ENCODE measurements around the gene CCDC167. TPM values are rescaled to one million over a fixed set of nuclear protein-coding genes. Genes with fewer than 3 reads are reported as not detected.

CCDC167 gene
- total RNA-seq, 1 experiment from 2014 or later: 19.6 TPM

- no peak for DNase-seq
- H3K4me2 ChIP-seq (ENCODE audit: low read depth, low read length, poor library complexity, severe bottlenecking): no peak overlapping the region
These were observed 17.7 kb upstream of the CCDC167 start for GRCh38 chr6:37517411-37517812.

GRCh38 chr6:37516920-37517405 lies 17.3 kb upstream of the CCDC167 start:
- Histone ChIP-seq H3K79me2 (ENCODE audit: low read length) (no peaks in the 10 kb centered on the region), H3K4me1 (ENCODE audit: low read length) (peaks cover 3% of the 10 kb centered on the region; the same call in 1 of the 2 replicates), H3K4me2 (ENCODE audit: low read depth, low read length, poor library complexity, severe bottlenecking) (no peak overlapping the region), H2AFZ (ENCODE audit: low read length) (no peak overlapping the region), H3K27ac (ENCODE audit: low read length) (no peak overlapping the region), H4K20me1 (ENCODE audit: insufficient read depth, low read depth, low read length) (no peaks in the 10 kb centered on the region), H3K9me2 (replicated peaks; ENCODE audit: insufficient read depth, low read length) (no peaks in the 10 kb centered on the region), H3K9me3 (ENCODE audit: low read length) (no peaks in the 10 kb centered on the region), H3K9ac (ENCODE audit: low read length) (no peak overlapping the region), H3K27me3 (ENCODE audit: low read length) (no peaks in the 10 kb centered on the region), H3K36me3 (ENCODE audit: insufficient read depth, low read length) (no peaks in the 10 kb centered on the region), H3K4me3 (ENCODE audit: low read length) (no peak overlapping the region)
- no peak for DNase-seq

More at GRCh38 chr6:37517411-37517812, 17.7 kb upstream of the CCDC167 start:
- H3K9me2 ChIP-seq (replicated peaks; ENCODE audit: insufficient read depth, low read length): no peaks in the 10 kb centered on the region
- H4K20me1 ChIP-seq (ENCODE audit: insufficient read depth, low read depth, low read length): no peaks in the 10 kb centered on the region
- no peaks in the 10 kb centered on the region for H3K27me3 ChIP-seq (ENCODE audit: low read length)
- no peaks in the 10 kb centered on the region for H3K36me3 ChIP-seq (ENCODE audit: insufficient read depth, low read length)
- H3K27ac ChIP-seq (ENCODE audit: low read length): no peak overlapping the region
- no peak overlapping the region for H2AFZ ChIP-seq (ENCODE audit: low read length)
- H3K9ac ChIP-seq (ENCODE audit: low read length): no peak overlapping the region
- no peak overlapping the region for H3K4me3 ChIP-seq (ENCODE audit: low read length)
- no peaks in the 10 kb centered on the region for H3K79me2 ChIP-seq (ENCODE audit: low read length)
- H3K4me1 ChIP-seq (ENCODE audit: low read length): peaks cover 3% of the 10 kb centered on the region; the same call in 1 of the 2 replicates
- no peaks in the 10 kb centered on the region for H3K9me3 ChIP-seq (ENCODE audit: low read length)

DNA sequence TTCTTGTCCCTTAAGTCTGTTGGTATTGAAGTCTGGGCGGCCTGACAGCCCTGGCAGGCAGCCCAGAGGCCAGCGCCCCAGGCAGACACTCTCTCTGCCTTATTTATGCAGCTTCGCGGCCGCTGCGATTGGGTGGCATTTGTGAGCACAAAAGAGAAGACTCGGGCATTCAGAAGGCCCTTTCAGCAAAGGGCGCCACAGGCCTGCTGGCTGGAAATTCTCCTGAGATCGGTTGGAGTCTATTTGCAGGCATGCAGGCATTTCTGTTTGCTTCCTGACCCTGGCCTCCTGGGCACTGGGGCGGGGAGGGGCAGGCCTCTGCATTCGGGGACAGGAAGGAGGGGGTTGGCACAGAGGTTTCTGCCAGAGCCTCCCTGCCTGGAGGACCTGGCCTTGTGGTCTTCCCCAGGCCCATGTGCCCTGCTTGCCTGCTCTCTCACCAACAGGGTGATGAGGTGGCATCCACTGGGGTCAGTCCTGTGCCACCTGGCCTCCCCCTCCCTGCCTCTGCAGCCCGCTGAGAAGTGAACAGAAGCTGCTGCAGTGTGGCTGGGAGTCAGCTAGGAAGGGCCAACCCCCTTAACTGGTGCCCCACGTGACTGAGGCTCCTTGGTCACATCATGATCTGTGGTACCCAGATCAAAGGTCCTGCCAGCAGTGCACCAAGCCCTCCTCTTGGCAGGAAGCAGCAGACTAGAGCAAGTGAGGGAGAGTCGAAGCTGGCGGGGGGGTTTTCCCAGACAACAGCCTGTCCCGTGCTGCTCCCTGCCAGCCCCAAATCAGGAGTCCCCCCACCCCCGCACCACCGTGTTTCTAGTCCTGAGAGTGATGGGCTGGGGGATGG lies 16.6 kb upstream of the CCDC167 start:
- Histone ChIP-seq H2AFZ (ENCODE audit: low read length) (no peak overlapping the region), H3K9me2 (replicated peaks; ENCODE audit: insufficient read depth, low read length) (no peaks in the 10 kb centered on the region), H3K27me3 (ENCODE audit: low read length) (no peaks in the 10 kb centered on the region), H4K20me1 (ENCODE audit: insufficient read depth, low read depth, low read length) (no peaks in the 10 kb centered on the region), H3K4me1 (ENCODE audit: low read length) (peaks cover 3% of the 10 kb centered on the region; the same call in 1 of the 2 replicates), H3K27ac (ENCODE audit: low read length) (no peak overlapping the region), H3K9me3 (ENCODE audit: low read length) (no peaks in the 10 kb centered on the region), H3K36me3 (ENCODE audit: insufficient read depth, low read length) (no peaks in the 10 kb centered on the region), H3K9ac (ENCODE audit: low read length) (no peak overlapping the region), H3K4me3 (ENCODE audit: low read length) (no peak overlapping the region), H3K79me2 (ENCODE audit: low read length) (no peaks in the 10 kb centered on the region), H3K4me2 (ENCODE audit: low read depth, low read length, poor library complexity, severe bottlenecking) (no peak overlapping the region)
- no peak for DNase-seq

DNA sequence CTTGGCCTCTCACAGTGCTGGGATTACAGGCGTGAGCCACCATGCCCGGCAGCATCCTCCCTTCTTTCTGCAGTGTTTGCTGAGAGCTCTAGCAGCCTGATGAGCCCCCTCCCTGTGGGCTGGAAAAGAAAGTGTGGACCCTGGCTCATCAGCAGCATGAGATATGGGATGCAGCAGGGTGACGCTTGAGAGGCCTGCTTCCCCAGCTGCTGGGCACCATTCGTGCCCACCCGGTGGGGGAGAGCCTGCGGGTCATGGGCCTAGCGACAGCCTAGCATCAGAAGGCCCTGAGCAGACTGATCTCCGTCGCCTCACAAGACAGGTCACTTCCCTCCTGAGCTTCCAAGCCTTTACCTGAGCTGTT lies 16.0 kb upstream of the CCDC167 start:
- Histone ChIP-seq H3K27me3 (ENCODE audit: low read length) (no peaks in the 10 kb centered on the region), H3K9ac (ENCODE audit: low read length) (no peak overlapping the region), H2AFZ (ENCODE audit: low read length) (no peak overlapping the region), H3K9me3 (ENCODE audit: low read length) (no peaks in the 10 kb centered on the region), H3K4me1 (ENCODE audit: low read length) (peaks cover 3% of the 10 kb centered on the region; the same call in 1 of the 2 replicates), H3K4me2 (ENCODE audit: low read depth, low read length, poor library complexity, severe bottlenecking) (no peak overlapping the region), H3K4me3 (ENCODE audit: low read length) (no peak overlapping the region), H4K20me1 (ENCODE audit: insufficient read depth, low read depth, low read length) (no peaks in the 10 kb centered on the region), H3K27ac (ENCODE audit: low read length) (no peak overlapping the region), H3K79me2 (ENCODE audit: low read length) (no peaks in the 10 kb centered on the region), H3K36me3 (ENCODE audit: insufficient read depth, low read length) (no peaks in the 10 kb centered on the region), H3K9me2 (replicated peaks; ENCODE audit: insufficient read depth, low read length) (no peaks in the 10 kb centered on the region)
- no peak for DNase-seq

DNA sequence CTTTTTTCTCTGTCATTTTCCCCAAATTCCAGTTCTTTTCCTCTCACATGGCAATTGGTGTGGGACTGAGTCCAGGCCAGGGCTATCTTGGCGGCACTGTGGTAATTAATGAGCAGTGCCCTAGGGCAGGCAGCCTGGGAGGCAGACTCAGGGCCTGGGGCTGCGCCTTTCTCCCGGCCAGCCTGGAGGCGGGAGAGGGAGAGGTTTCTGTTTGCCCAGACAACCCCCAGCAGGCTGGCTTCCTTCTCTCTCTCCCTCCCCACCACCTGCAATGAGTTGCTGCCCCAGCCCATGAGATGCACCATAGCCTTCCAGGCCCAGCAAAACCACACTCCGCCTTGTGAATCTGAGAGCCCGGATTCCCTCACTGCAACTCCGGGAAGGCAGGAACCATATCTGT lies 15.1 kb upstream of the CCDC167 start:
- no peaks in the 10 kb centered on the region for H3K27me3 ChIP-seq (ENCODE audit: low read length)
- H3K36me3 ChIP-seq (ENCODE audit: insufficient read depth, low read length): no peaks in the 10 kb centered on the region
- peaks cover 3% of the 10 kb centered on the region; the same call in 1 of the 2 replicates for H3K4me1 ChIP-seq (ENCODE audit: low read length)
- H4K20me1 ChIP-seq (ENCODE audit: insufficient read depth, low read depth, low read length): no peaks in the 10 kb centered on the region
- H3K27ac ChIP-seq (ENCODE audit: low read length): no peak overlapping the region
- H3K9me3 ChIP-seq (ENCODE audit: low read length): no peaks in the 10 kb centered on the region
- DNase-seq: no peak
- H3K9ac ChIP-seq (ENCODE audit: low read length): no peak overlapping the region
- H3K4me2 ChIP-seq (ENCODE audit: low read depth, low read length, poor library complexity, severe bottlenecking): no peak overlapping the region
- H2AFZ ChIP-seq (ENCODE audit: low read length): no peak overlapping the region
- H3K4me3 ChIP-seq (ENCODE audit: low read length): no peak overlapping the region
- H3K9me2 ChIP-seq (replicated peaks; ENCODE audit: insufficient read depth, low read length): no peaks in the 10 kb centered on the region
- H3K79me2 ChIP-seq (ENCODE audit: low read length): no peaks in the 10 kb centered on the region

DNA sequence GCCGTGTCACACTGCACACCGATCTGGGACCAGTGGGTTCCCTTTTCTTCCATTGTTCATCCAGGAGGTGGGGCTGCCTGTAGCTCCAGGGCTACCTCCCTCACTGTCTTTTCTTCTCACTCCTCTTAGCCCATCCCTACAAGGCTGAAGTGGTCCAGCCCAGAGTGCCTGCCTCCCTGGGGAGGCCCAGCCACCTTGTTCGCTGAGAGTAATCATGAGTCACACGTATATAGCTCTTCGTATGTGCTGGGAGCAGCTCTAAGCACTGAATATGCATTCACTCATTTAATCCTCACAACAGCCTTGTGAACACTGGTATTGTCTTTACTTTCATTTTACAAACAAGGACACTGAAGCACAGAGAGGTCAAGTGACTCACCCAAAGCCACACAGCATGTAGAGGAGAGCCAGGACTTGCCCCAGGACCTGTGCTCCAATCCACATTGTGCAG lies 14.7 kb upstream of the CCDC167 start:
- H3K9me3 ChIP-seq (ENCODE audit: low read length): no peaks in the 10 kb centered on the region
- no peaks in the 10 kb centered on the region for H3K9me2 ChIP-seq (replicated peaks; ENCODE audit: insufficient read depth, low read length)
- H3K27ac ChIP-seq (ENCODE audit: low read length): no peak overlapping the region
- H2AFZ ChIP-seq (ENCODE audit: low read length): no peak overlapping the region
- no peak for DNase-seq
- no peak overlapping the region for H3K4me2 ChIP-seq (ENCODE audit: low read depth, low read length, poor library complexity, severe bottlenecking)
- no peaks in the 10 kb centered on the region for H3K27me3 ChIP-seq (ENCODE audit: low read length)
- H3K4me1 ChIP-seq (ENCODE audit: low read length): peaks cover 3% of the 10 kb centered on the region; the same call in 1 of the 2 replicates
- no peaks in the 10 kb centered on the region for H3K79me2 ChIP-seq (ENCODE audit: low read length)
- H3K36me3 ChIP-seq (ENCODE audit: insufficient read depth, low read length): no peaks in the 10 kb centered on the region
- H4K20me1 ChIP-seq (ENCODE audit: insufficient read depth, low read depth, low read length): no peaks in the 10 kb centered on the region
- no peak overlapping the region for H3K4me3 ChIP-seq (ENCODE audit: low read length)
- no peak overlapping the region for H3K9ac ChIP-seq (ENCODE audit: low read length)

DNA sequence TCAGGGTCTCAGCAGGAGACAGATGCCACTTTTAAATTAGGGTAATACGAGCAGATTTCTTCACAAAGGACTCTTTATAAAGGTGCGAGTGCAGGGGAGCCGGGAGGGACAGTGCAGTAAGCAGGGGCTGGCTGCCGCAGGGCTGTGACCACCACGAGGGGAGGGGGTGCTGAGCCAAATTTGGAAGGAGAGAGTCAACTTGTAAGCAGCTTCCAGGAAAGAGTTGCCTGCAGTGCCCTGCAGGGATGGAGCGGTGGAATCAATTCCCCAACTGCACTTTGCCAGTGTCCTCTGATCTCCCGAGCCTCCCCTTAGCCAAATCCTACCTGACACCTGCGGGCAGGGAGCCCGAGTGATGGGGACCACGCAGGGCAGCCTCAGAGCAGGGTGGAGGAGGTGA lies 13.9 kb upstream of the CCDC167 start:
- Histone ChIP-seq H4K20me1 (ENCODE audit: insufficient read depth, low read depth, low read length) (no peaks in the 10 kb centered on the region), H3K36me3 (ENCODE audit: insufficient read depth, low read length) (no peaks in the 10 kb centered on the region), H2AFZ (ENCODE audit: low read length) (no peak overlapping the region), H3K9me3 (ENCODE audit: low read length) (no peaks in the 10 kb centered on the region), H3K9ac (ENCODE audit: low read length) (no peak overlapping the region), H3K27ac (ENCODE audit: low read length) (no peak overlapping the region), H3K79me2 (ENCODE audit: low read length) (no peaks in the 10 kb centered on the region), H3K9me2 (replicated peaks; ENCODE audit: insufficient read depth, low read length) (no peaks in the 10 kb centered on the region), H3K4me2 (ENCODE audit: low read depth, low read length, poor library complexity, severe bottlenecking) (no peak overlapping the region), H3K27me3 (ENCODE audit: low read length) (no peaks in the 10 kb centered on the region), H3K4me1 (ENCODE audit: low read length) (peaks cover 3% of the 10 kb centered on the region; the same call in 1 of the 2 replicates), H3K4me3 (ENCODE audit: low read length) (no peak overlapping the region)
- no peak for DNase-seq

DNA sequence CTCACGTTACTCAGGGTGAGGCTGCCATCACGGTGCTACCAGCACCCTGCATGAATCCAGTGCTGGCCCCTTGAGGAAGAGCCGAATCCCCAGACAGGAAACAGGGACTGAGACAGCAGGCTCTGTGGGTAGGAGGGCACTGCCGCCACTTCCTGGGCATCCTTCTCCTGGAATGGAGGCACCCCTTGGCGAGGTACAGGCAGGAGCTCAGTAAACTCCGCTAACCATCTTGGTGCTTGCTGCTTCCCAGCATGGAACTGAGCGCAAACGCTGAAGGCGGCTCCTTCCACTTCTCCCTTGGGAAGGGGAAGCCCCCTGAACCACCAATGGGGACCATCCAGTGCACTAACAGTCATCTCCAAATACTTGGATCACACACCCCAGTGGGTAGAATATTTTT lies 13.5 kb upstream of the CCDC167 start:
- Histone ChIP-seq H4K20me1 (ENCODE audit: insufficient read depth, low read depth, low read length) (no peaks in the 10 kb centered on the region), H3K27ac (ENCODE audit: low read length) (no peak overlapping the region), H3K9ac (ENCODE audit: low read length) (no peak overlapping the region), H3K27me3 (ENCODE audit: low read length) (no peaks in the 10 kb centered on the region), H3K79me2 (ENCODE audit: low read length) (no peaks in the 10 kb centered on the region), H2AFZ (ENCODE audit: low read length) (no peak overlapping the region), H3K9me2 (replicated peaks; ENCODE audit: insufficient read depth, low read length) (no peaks in the 10 kb centered on the region), H3K4me3 (ENCODE audit: low read length) (no peak overlapping the region), H3K9me3 (ENCODE audit: low read length) (no peaks in the 10 kb centered on the region), H3K4me1 (ENCODE audit: low read length) (peaks cover 3% of the 10 kb centered on the region; the same call in 1 of the 2 replicates), H3K4me2 (ENCODE audit: low read depth, low read length, poor library complexity, severe bottlenecking) (no peak overlapping the region), H3K36me3 (ENCODE audit: insufficient read depth, low read length) (no peaks in the 10 kb centered on the region)
- no peak for DNase-seq
